ENCODE measurements around the gene SYNGR2. TPM values are rescaled to one million over a fixed set of nuclear protein-coding genes. Genes with fewer than 3 reads are reported as not detected.
A peak's percentile ranks its signal among the peaks of the same experiment; 100 is the strongest.
"Not testable (repeated sequence)": the region's sequence is repeated elsewhere in the genome, so short reads cannot be mapped to it uniquely, and the experiment has no call there.

The SYNGR2 gene
- total RNA-seq, 3 donors from 2014 or later = 37.8 to 69.5 (median 64.2) TPM

GRCh38 chr17:78170692-78171590 lies 2.6 kb downstream of the SYNGR2 start:
- no peak overlapping the region for H3K4me3 ChIP-seq
- H3K27ac ChIP-seq = no peak overlapping the region
- intact Hi-C loops (cut with DNase I; ENCODE audit: low total_unique reads) = loop anchor here (10.0 kb wide), 1 partner anchor 56 kb away; no protein-coding TSS in a partner anchor
- H3K36me3 ChIP-seq = no peaks in the 10 kb centered on the region
- H3K4me1 ChIP-seq = peaks cover 5 to 21% of the 10 kb centered on the region in 2 donors
- H3K27me3 ChIP-seq = no peaks in the 10 kb centered on the region
- no peak for DNase-seq (ENCODE audit: low spot score in 2 of 2)
- H3K9me3 ChIP-seq = no peaks in the 10 kb centered on the region
- no peak for TF ChIP-seq POLR2A (IDR thresholded peaks at IDR 0.05)
- TF ChIP-seq POLR2AphosphoS5 (IDR thresholded peaks at IDR 0.05) = no peak
- no peak for TF ChIP-seq CTCF (IDR thresholded peaks at IDR 0.05)

- not testable (repeated sequence) for DNase-seq (ENCODE audit: low spot score in 2 of 2); H3K27me3 ChIP-seq; H3K9me3 ChIP-seq; H3K4me3 ChIP-seq; H3K36me3 ChIP-seq
- H3K4me1 ChIP-seq = peaks cover 5 to 21% of the 10 kb centered on the region in 2 donors
- intact Hi-C loops (cut with DNase I; ENCODE audit: low total_unique reads) = loop anchor here (10.0 kb wide), 1 partner anchor 57 kb away; no protein-coding TSS in a partner anchor
- H3K27ac ChIP-seq = peak overlapping the region; percentile 88 to 91
These were observed 3.3 kb downstream of the SYNGR2 start for GRCh38 chr17:78171591-78172248.

GRCh38 chr17:78172249-78173051 lies 4.1 kb downstream of the SYNGR2 start:
- Histone ChIP-seq H3K27me3 (no peaks in the 10 kb centered on the region), H3K4me3 (no peak overlapping the region), H3K27ac (peak overlapping the region; percentile 88 to 91), H3K9me3 (no peaks in the 10 kb centered on the region), H3K4me1 (peaks cover 5 to 21% of the 10 kb centered on the region in 2 donors), H3K36me3 (no peaks in the 10 kb centered on the region)
- no peak for TF ChIP-seq CTCF (IDR thresholded peaks at IDR 0.05)
- no peak for TF ChIP-seq POLR2A (IDR thresholded peaks at IDR 0.05)
- TF ChIP-seq POLR2AphosphoS5 (IDR thresholded peaks at IDR 0.05) = no peak
- intact Hi-C loops (cut with DNase I; ENCODE audit: low total_unique reads) = loop anchor here (10.0 kb wide), 1 partner anchor 58 kb away; no protein-coding TSS in a partner anchor
- no peak for DNase-seq (ENCODE audit: low spot score in 2 of 2)

GRCh38 chr17:78173097-78173715 lies 4.8 kb downstream of the SYNGR2 start:
- H3K4me3 ChIP-seq = no peak overlapping the region
- H3K27me3 ChIP-seq = no peaks in the 10 kb centered on the region
- H3K27ac ChIP-seq = peak overlapping the region; percentile 88 to 91
- no peaks in the 10 kb centered on the region for H3K9me3 ChIP-seq
- no peaks in the 10 kb centered on the region for H3K36me3 ChIP-seq
- intact Hi-C loops (cut with DNase I; ENCODE audit: low total_unique reads) = loop anchor here (10.0 kb wide), 1 partner anchor 58 kb away; no protein-coding TSS in a partner anchor
- H3K4me1 ChIP-seq = peaks cover 5 to 21% of the 10 kb centered on the region in 2 donors
- no peak for DNase-seq (ENCODE audit: low spot score in 2 of 2)
- TF ChIP-seq CTCF (IDR thresholded peaks at IDR 0.05) = no peak
- TF ChIP-seq POLR2A (IDR thresholded peaks at IDR 0.05) = no peak
- TF ChIP-seq POLR2AphosphoS5 (IDR thresholded peaks at IDR 0.05) = no peak

Data from breast epithelium (tissue), 4 donors.